Measurements from ENCODE around the gene PPFIA2. TPM values are rescaled to one million over a fixed set of nuclear protein-coding genes. Genes with fewer than 3 reads are reported as not detected.

Gene PPFIA2
- total RNA-seq, 1 donor from 2014 or later: 0.59 TPM

DNA sequence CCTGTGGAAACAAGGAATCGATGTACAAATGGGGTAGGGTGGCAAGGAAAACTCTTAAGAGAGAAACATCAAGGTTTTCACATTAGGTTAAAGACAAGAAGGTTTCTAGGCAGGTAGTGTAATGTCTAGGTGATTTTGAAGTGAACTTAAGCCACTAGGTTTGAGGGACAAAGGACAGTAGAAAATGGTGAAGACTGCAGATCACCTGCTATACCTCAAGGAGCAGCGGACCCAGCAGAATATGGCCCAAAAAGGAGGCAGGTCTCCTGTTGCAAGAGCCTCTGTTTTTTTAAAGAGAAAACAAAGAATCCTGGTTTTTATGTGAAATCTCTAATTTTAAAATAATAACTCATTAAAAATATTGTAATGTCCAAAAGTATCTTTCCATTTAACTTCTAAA, 503.2 kb downstream of the PPFIA2 start:
- peaks cover 10% of the 10 kb centered on the region for H3K4me1 Mint-ChIP-seq (ENCODE audit: low read depth, unreplicated experiment)

DNA sequence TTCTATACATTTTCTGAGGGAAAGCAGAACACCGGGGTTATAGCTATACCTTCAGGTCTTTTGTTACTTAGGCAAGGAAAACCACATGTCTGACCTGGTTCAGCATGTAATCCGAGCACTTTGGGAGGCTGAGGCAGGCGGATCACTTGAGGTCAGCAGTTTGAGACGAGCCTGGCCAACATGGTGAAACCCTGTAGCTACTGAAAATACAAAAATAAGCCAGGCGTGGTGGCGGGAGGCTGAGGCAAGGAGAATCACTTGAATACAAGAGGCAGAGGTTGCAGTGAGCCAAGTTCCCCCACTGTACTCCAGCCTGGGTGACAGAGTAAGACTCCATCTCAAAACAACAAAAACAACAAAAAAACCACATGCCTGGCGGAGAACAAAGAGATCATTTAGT, 503.7 kb downstream of the PPFIA2 start:
- FAIRE-seq: no peak

More for the DNA sequence above, 503.2 kb downstream of the PPFIA2 start:
- no peaks in the 10 kb centered on the region for H3K9me3 ChIP-seq (ENCODE audit: insufficient read depth, low read depth, low read length)
- H3K9ac ChIP-seq (ENCODE audit: low read length): no peak overlapping the region
- H3K79me2 ChIP-seq (ENCODE audit: insufficient read depth, low read length): no peaks in the 10 kb centered on the region
- Mint-ChIP-seq H3K9me3 (ENCODE audit: unreplicated experiment) (no peaks in the 10 kb centered on the region), H3K36me3 (ENCODE audit: low read depth, unreplicated experiment) (no peaks in the 10 kb centered on the region), H3K4me3 (ENCODE audit: unreplicated experiment) (no peak overlapping the region), H3K27ac (ENCODE audit: unreplicated experiment) (no peak overlapping the region), H3K27me3 (ENCODE audit: low read depth, unreplicated experiment) (no peaks in the 10 kb centered on the region)
- H4K20me1 ChIP-seq (ENCODE audit: insufficient read depth, low read length): no peaks in the 10 kb centered on the region
- H3K27me3 ChIP-seq (ENCODE audit: insufficient read depth, low read length): no peaks in the 10 kb centered on the region
- no peak overlapping the region for H3K4me2 ChIP-seq (ENCODE audit: low read length)
- H3K4me1 ChIP-seq (ENCODE audit: insufficient read depth, low read length): no peaks in the 10 kb centered on the region
- H3K4me3 ChIP-seq (ENCODE audit: insufficient read depth, low read depth, low read length): no peak overlapping the region
- H3K27ac ChIP-seq (ENCODE audit: low read depth, low read length): no peak overlapping the region
- TF ChIP-seq EZH2 (IDR thresholded peaks at IDR 0.05; ENCODE audit: insufficient read depth, low read length): no peak
- TF ChIP-seq, protein P1, sequence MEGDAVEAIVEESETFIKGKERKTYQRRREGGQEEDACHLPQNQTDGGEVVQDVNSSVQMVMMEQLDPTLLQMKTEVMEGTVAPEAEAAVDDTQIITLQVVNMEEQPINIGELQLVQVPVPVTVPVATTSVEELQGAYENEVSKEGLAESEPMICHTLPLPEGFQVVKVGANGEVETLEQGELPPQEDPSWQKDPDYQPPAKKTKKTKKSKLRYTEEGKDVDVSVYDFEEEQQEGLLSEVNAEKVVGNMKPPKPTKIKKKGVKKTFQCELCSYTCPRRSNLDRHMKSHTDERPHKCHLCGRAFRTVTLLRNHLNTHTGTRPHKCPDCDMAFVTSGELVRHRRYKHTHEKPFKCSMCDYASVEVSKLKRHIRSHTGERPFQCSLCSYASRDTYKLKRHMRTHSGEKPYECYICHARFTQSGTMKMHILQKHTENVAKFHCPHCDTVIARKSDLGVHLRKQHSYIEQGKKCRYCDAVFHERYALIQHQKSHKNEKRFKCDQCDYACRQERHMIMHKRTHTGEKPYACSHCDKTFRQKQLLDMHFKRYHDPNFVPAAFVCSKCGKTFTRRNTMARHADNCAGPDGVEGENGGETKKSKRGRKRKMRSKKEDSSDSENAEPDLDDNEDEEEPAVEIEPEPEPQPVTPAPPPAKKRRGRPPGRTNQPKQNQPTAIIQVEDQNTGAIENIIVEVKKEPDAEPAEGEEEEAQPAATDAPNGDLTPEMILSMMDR (IDR thresholded peaks at IDR 0.05; ENCODE audit: insufficient read depth, low read depth, low read length): no peak
- no peak overlapping the region for H2AFZ ChIP-seq (ENCODE audit: low read depth, low read length)
- DNase-seq (ENCODE audit: low read depth) (no peak), FAIRE-seq (no peak)
- no peaks in the 10 kb centered on the region for H3K36me3 ChIP-seq (ENCODE audit: insufficient read depth, low read length)

DNA sequence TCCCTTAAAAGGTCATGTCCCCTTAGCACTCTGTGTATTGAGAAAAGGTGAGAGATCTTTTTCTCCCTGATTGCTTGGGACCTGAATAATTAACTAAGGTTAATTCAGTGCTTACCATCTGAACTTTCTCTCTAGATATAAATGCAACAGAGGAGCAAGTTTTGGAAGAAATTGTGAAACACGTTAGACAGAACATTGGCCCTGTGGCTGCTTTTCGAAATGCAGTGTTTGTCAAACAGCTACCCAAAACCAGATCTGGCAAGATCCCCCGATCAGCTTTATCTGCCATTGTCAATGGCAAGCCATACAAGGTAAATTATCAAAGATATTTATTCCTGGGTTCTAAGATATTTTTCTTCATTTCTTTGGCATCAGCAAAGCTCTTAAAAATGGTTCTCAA, 505.8 kb downstream of the PPFIA2 start:
- Histone ChIP-seq H3K4me1 (ENCODE audit: insufficient read depth, low read length) (no peaks in the 10 kb centered on the region), H2AFZ (ENCODE audit: low read depth, low read length) (no peak overlapping the region), H3K9ac (ENCODE audit: low read length) (no peak overlapping the region), H3K4me3 (ENCODE audit: insufficient read depth, low read depth, low read length) (no peak overlapping the region), H3K27me3 (ENCODE audit: insufficient read depth, low read length) (no peaks in the 10 kb centered on the region), H3K36me3 (ENCODE audit: insufficient read depth, low read length) (no peaks in the 10 kb centered on the region), H3K27ac (ENCODE audit: low read depth, low read length) (no peak overlapping the region), H3K9me3 (ENCODE audit: insufficient read depth, low read depth, low read length) (no peaks in the 10 kb centered on the region), H4K20me1 (ENCODE audit: insufficient read depth, low read length) (no peaks in the 10 kb centered on the region), H3K79me2 (ENCODE audit: insufficient read depth, low read length) (no peaks in the 10 kb centered on the region), H3K4me2 (ENCODE audit: low read length) (no peak overlapping the region)
- H3K4me3 Mint-ChIP-seq (ENCODE audit: unreplicated experiment): no peak overlapping the region
- H3K27me3 Mint-ChIP-seq (ENCODE audit: low read depth, unreplicated experiment): no peaks in the 10 kb centered on the region
- H3K27ac Mint-ChIP-seq (ENCODE audit: unreplicated experiment): no peak overlapping the region
- no peaks in the 10 kb centered on the region for H3K36me3 Mint-ChIP-seq (ENCODE audit: low read depth, unreplicated experiment)
- FAIRE-seq (no peak), DNase-seq (ENCODE audit: low read depth) (no peak)
- no peaks in the 10 kb centered on the region for H3K9me3 Mint-ChIP-seq (ENCODE audit: unreplicated experiment)
- peaks cover 10% of the 10 kb centered on the region for H3K4me1 Mint-ChIP-seq (ENCODE audit: low read depth, unreplicated experiment)
- TF ChIP-seq EZH2 (IDR thresholded peaks at IDR 0.05; ENCODE audit: insufficient read depth, low read length): no peak

More for the DNA sequence above, 503.7 kb downstream of the PPFIA2 start:
- H3K4me1 ChIP-seq (ENCODE audit: insufficient read depth, low read length): no peaks in the 10 kb centered on the region
- no peaks in the 10 kb centered on the region for H3K36me3 Mint-ChIP-seq (ENCODE audit: low read depth, unreplicated experiment)
- no peak overlapping the region for H3K9ac ChIP-seq (ENCODE audit: low read length)
- no peaks in the 10 kb centered on the region for H3K79me2 ChIP-seq (ENCODE audit: insufficient read depth, low read length)
- H3K4me3 ChIP-seq (ENCODE audit: insufficient read depth, low read depth, low read length): no peak overlapping the region
- no peak overlapping the region for H3K4me3 Mint-ChIP-seq (ENCODE audit: unreplicated experiment)
- no peak overlapping the region for H3K4me2 ChIP-seq (ENCODE audit: low read length)
- no peaks in the 10 kb centered on the region for H3K27me3 ChIP-seq (ENCODE audit: insufficient read depth, low read length)
- TF ChIP-seq EZH2 (IDR thresholded peaks at IDR 0.05; ENCODE audit: insufficient read depth, low read length): no peak
- TF ChIP-seq, protein P1 (IDR thresholded peaks at IDR 0.05; ENCODE audit: insufficient read depth, low read depth, low read length): no peak
- H3K27ac Mint-ChIP-seq (ENCODE audit: unreplicated experiment): no peak overlapping the region
- no peak overlapping the region for H3K27ac ChIP-seq (ENCODE audit: low read depth, low read length)
- no peak for DNase-seq (ENCODE audit: low read depth)
- H2AFZ ChIP-seq (ENCODE audit: low read depth, low read length): no peak overlapping the region
- no peaks in the 10 kb centered on the region for H3K9me3 Mint-ChIP-seq (ENCODE audit: unreplicated experiment)
- H4K20me1 ChIP-seq (ENCODE audit: insufficient read depth, low read length): no peaks in the 10 kb centered on the region
- H3K4me1 Mint-ChIP-seq (ENCODE audit: low read depth, unreplicated experiment): peaks cover 10% of the 10 kb centered on the region
- no peaks in the 10 kb centered on the region for H3K27me3 Mint-ChIP-seq (ENCODE audit: low read depth, unreplicated experiment)
- no peaks in the 10 kb centered on the region for H3K9me3 ChIP-seq (ENCODE audit: insufficient read depth, low read depth, low read length)
- H3K36me3 ChIP-seq (ENCODE audit: insufficient read depth, low read length): no peaks in the 10 kb centered on the region

Measured in astrocyte (in vitro differentiated cells and primary cell).